GM18858 (cell line): ENCODE results near the gene COX10.
"Not testable (repeated sequence)": the region's sequence is repeated elsewhere in the genome, so short reads cannot be mapped to it uniquely, and the experiment has no call there.

Source experiments
- ATAC-seq: cut with Tn5 transposase; IDR thresholded peaks from one replicate; pipeline ENCODE4 v1.9.1; 2021; ENCODE audit not compliant: unreplicated experiment

Gene COX10

GRCh38 chr17:14202388-14203166 is 133.3 kb downstream of the COX10 start:
- ATAC-seq = no peak

- no peak for ATAC-seq
Observed at GRCh38 chr17:14203388-14203787, 134.1 kb downstream of the COX10 start.

GRCh38 chr17:14204084-14204483 is 134.8 kb downstream of the COX10 start:
- ATAC-seq = no peak

GRCh38 chr17:14204546-14204945 is 135.2 kb downstream of the COX10 start:
- ATAC-seq = no peak

GRCh38 chr17:14205380-14205779 is 136.1 kb downstream of the COX10 start:
- ATAC-seq = no peak

GRCh38 chr17:14205992-14206461 is 136.7 kb downstream of the COX10 start:
- no peak for ATAC-seq

- no peak for ATAC-seq
Observed at GRCh38 chr17:14206891-14207290, 137.6 kb downstream of the COX10 start.

- ATAC-seq = no peak
Observed at GRCh38 chr17:14207791-14208190, 138.5 kb downstream of the COX10 start.

- no peak for ATAC-seq
Observed at GRCh38 chr17:14209215-14209614, 139.9 kb downstream of the COX10 start.

- ATAC-seq = no peak
Observed at GRCh38 chr17:14211246-14211645, 141.9 kb downstream of the COX10 start.

GRCh38 chr17:14211801-14212200 is 142.5 kb downstream of the COX10 start:
- no peak for ATAC-seq

- no peak for ATAC-seq
Observed at GRCh38 chr17:14212401-14212800, 143.1 kb downstream of the COX10 start.

- no peak for ATAC-seq
Observed at GRCh38 chr17:14214271-14214670, 145.0 kb downstream of the COX10 start.

GRCh38 chr17:14222611-14223010 is 153.3 kb downstream of the COX10 start:
- no peak for ATAC-seq

- ATAC-seq = no peak
Observed at GRCh38 chr17:14225254-14225980, 156.1 kb downstream of the COX10 start.

- no peak for ATAC-seq
Observed at GRCh38 chr17:14227052-14227451, 157.7 kb downstream of the COX10 start.

GRCh38 chr17:14228903-14229302 is 159.6 kb downstream of the COX10 start:
- ATAC-seq = no peak

- ATAC-seq = not testable (repeated sequence)
Observed at GRCh38 chr17:14231187-14231586, 161.9 kb downstream of the COX10 start.

GRCh38 chr17:14235047-14235446 is 165.7 kb downstream of the COX10 start:
- not testable (repeated sequence) for ATAC-seq

GRCh38 chr17:14236032-14236431 is 166.7 kb downstream of the COX10 start:
- ATAC-seq = not testable (repeated sequence)

- not testable (repeated sequence) for ATAC-seq
Observed at GRCh38 chr17:14236762-14237161, 167.5 kb downstream of the COX10 start, which contains the start of gene CDRT15. CDRT15 (minus strand) TSS chr17:14236862; CDS start chr17:14236833, 29 bp downstream.

GRCh38 chr17:14239271-14239670 is 170.0 kb downstream of the COX10 start:
- ATAC-seq = not testable (repeated sequence)
